ENCODE measurements around the gene GFOD1. TPM values are rescaled to one million over a fixed set of nuclear protein-coding genes. Genes with fewer than 3 reads are reported as not detected.

GFOD1 gene
- total RNA-seq, 1 donor from 2014 or later = 2.2 TPM

GRCh38 chr6:13405961-13406477, 81.4 kb downstream of the GFOD1 start:
- no peak for DNase-seq (ENCODE audit: low read depth)
- no peak overlapping the region for H3K4me3 ChIP-seq (ENCODE audit: low read depth, low read length)
- TF ChIP-seq, protein P1, sequence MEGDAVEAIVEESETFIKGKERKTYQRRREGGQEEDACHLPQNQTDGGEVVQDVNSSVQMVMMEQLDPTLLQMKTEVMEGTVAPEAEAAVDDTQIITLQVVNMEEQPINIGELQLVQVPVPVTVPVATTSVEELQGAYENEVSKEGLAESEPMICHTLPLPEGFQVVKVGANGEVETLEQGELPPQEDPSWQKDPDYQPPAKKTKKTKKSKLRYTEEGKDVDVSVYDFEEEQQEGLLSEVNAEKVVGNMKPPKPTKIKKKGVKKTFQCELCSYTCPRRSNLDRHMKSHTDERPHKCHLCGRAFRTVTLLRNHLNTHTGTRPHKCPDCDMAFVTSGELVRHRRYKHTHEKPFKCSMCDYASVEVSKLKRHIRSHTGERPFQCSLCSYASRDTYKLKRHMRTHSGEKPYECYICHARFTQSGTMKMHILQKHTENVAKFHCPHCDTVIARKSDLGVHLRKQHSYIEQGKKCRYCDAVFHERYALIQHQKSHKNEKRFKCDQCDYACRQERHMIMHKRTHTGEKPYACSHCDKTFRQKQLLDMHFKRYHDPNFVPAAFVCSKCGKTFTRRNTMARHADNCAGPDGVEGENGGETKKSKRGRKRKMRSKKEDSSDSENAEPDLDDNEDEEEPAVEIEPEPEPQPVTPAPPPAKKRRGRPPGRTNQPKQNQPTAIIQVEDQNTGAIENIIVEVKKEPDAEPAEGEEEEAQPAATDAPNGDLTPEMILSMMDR (conservative IDR thresholded peaks at IDR 0.05; ENCODE audit: low read depth, low read length) = no peak

- H3K4me3 ChIP-seq (ENCODE audit: low read depth, low read length) = no peak overlapping the region
- DNase-seq (ENCODE audit: low read depth) = no peak
- TF ChIP-seq, protein P1 (conservative IDR thresholded peaks at IDR 0.05; ENCODE audit: low read depth, low read length) = no peak
These were observed 82.5 kb downstream of the GFOD1 start for GRCh38 chr6:13404892-13405254.

- no peak overlapping the region for H3K4me3 ChIP-seq (ENCODE audit: low read depth, low read length)
- TF ChIP-seq, protein P1 (conservative IDR thresholded peaks at IDR 0.05; ENCODE audit: low read depth, low read length) = no peak
- DNase-seq (ENCODE audit: low read depth) = no peak
These were observed 83.0 kb downstream of the GFOD1 start for GRCh38 chr6:13404228-13404891.

GRCh38 chr6:13402711-13403110, 84.7 kb downstream of the GFOD1 start:
- no peak for DNase-seq (ENCODE audit: low read depth)
- TF ChIP-seq, protein P1 (conservative IDR thresholded peaks at IDR 0.05; ENCODE audit: low read depth, low read length) = no peak
- H3K4me3 ChIP-seq (ENCODE audit: low read depth, low read length) = no peak overlapping the region

DNA sequence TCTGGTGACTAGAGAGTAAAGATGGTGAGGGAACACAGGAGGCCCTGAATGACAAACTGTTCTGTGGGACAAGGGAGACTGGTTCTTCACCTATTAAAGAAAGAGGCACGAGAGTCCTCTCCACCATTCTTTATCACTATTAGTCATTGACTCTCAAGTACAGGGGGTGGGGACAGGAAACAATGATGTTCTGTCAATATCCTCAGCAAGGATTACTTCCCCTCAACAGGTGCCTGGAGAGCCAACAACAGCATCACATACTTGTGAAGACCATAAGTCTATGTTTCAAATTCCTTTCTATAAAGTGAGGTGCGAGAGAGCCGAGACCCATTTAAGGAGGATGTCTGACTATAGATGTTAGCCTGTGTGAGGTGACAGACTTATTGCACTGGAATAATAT, 86.6 kb downstream of the GFOD1 start:
- TF ChIP-seq, protein P1 (conservative IDR thresholded peaks at IDR 0.05; ENCODE audit: low read depth, low read length) = no peak
- DNase-seq (ENCODE audit: low read depth) = no peak

DNA sequence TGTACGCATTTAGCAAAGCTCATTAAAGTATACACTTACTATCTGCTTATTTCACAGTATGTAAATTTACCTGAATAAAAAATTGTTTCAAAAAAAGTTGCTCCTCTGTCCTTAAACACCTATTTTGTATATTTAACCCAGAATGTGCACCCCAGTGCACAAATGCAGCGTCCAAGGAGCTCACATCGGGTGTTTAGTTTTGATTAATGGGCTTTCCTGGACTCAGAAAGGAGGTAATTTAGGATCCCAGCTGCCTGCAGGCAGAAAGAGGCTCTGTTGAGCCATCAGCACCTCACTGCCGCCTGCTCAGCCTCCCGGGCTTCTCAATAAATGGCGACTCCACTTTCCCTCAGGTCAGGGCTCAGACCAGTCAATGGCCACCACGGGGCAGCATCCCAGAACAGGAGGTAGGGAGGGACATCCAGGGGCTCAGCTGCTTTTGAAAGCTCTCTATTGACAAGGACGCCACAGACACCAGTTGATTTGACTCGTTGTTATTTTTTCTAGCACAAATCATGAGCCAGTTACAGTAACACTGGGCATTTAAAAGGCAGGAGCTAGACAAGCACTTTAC, 88.9 kb downstream of the GFOD1 start:
- H3K4me3 ChIP-seq (ENCODE audit: low read depth, low read length) = no peak overlapping the region
- DNase-seq (ENCODE audit: low read depth) = no peak

More for the DNA sequence above, 86.6 kb downstream of the GFOD1 start:
- H3K4me3 ChIP-seq (ENCODE audit: low read depth, low read length) = no peak overlapping the region

More for the DNA sequence above, 88.9 kb downstream of the GFOD1 start:
- TF ChIP-seq, protein P1 (conservative IDR thresholded peaks at IDR 0.05; ENCODE audit: low read depth, low read length) = no peak
